H1 (cell line): ENCODE measurements around the gene USP12. TPM values are rescaled to one million over a fixed set of nuclear protein-coding genes. Genes with fewer than 3 reads are reported as not detected.

Experiments
- CTCF ChIA-PET: fragments of 300-600 bp; sonication (Branson Sonifier 250); formaldehyde crosslinking; loops from one replicate; lab custom pipeline; 2021; ENCODE audit not compliant: partially characterized antibody; lab: Charles Lee
- POLR2A ChIA-PET: fragments of 300-600 bp; sonication (Branson Sonifier 250); formaldehyde crosslinking; loops from one replicate; lab custom pipeline; 2021; ENCODE audit warnings: inconsistent platforms; ENCODE audit not compliant: partially characterized antibody; lab: Charles Lee
- DNase-seq, 2 experiments: peaks; one replicate each; pipeline versions ENCODE4 v3.0.0 to v3.0.0-alpha.2; 2010 to 2022; ENCODE audit warnings: low spot score in 2 of 2, low read depth in 1 of 2, mixed read lengths in 1 of 2
- FAIRE-seq: peaks from 2 replicates; lab custom pipeline; 2011; peaks lifted over from hg19 to GRCh38; lab: Jason Lieb, UNC
- H2AFZ ChIP-seq: 2 replicates; pipeline ENCODE4 v1.8.1; 2012; ENCODE audit warnings: low read length, inconsistent platforms
- H2AK5ac ChIP-seq: 2 replicates; pipeline ENCODE4 v1.6.1; 2013; ENCODE audit warnings: low read depth, low read length
- H2BK120ac ChIP-seq: replicated peaks from 2 replicates; pipeline ENCODE3; 2013; ENCODE audit warnings: low read depth, low read length, inconsistent platforms
- H2BK12ac ChIP-seq: 2 replicates; pipeline ENCODE4 v1.6.1; 2013; ENCODE audit warnings: low read depth, low read length
- H2BK15ac ChIP-seq: 2 replicates; pipeline ENCODE4 v1.6.1; 2013; ENCODE audit warnings: low read length
- H2BK20ac ChIP-seq: 2 replicates; pipeline ENCODE4 v1.6.1; 2013; ENCODE audit warnings: low read length
- H2BK5ac ChIP-seq: 2 replicates; pipeline ENCODE4 v1.6.1; 2013; ENCODE audit warnings: low read depth, low read length
- H3K14ac ChIP-seq: 2 replicates; pipeline ENCODE4 v1.6.1; 2013; ENCODE audit warnings: inconsistent platforms; ENCODE audit not compliant: insufficient read length
- H3K18ac ChIP-seq: 2 replicates; pipeline ENCODE4 v1.6.1; 2013; ENCODE audit warnings: low read length; ENCODE audit errors: extremely low read depth
- H3K23ac ChIP-seq: 2 replicates; pipeline ENCODE4 v1.6.1; 2013; ENCODE audit warnings: inconsistent platforms; ENCODE audit not compliant: insufficient read length
- H3K23me2 ChIP-seq: 2 replicates; pipeline ENCODE4 v1.6.1; 2013; ENCODE audit warnings: low read depth, low read length
- H3K27ac ChIP-seq: 2 replicates; pipeline ENCODE4 v1.6.1; 2011; ENCODE audit warnings: low read depth, low read length, inconsistent platforms
- H3K27me3 ChIP-seq, 4 experiments: replicated peaks in 1 of 4; 1 replicate in 1 of 4; 2 replicates in 3 of 4; pipeline versions ENCODE4 v1.6.1 to v1.8.1; 2011 to 2013; ENCODE audit warnings: low read length in 3 of 4, mild to moderate bottlenecking in 3 of 4, inconsistent platforms in 2 of 4, mixed read lengths in 2 of 4, moderate library complexity in 1 of 4; ENCODE audit not compliant: control insufficient read depth in 3 of 4, insufficient read depth in 3 of 4; ENCODE audit errors: extremely low read depth in 1 of 4
- H3K36me3 ChIP-seq, 4 experiments: 2 replicates each; pipeline versions ENCODE4 v1.6.1 to v1.8.1; 2011 to 2013; ENCODE audit warnings: mild to moderate bottlenecking in 4 of 4, low read length in 3 of 4, moderate library complexity in 2 of 4, control low read depth in 1 of 4, inconsistent platforms in 1 of 4; ENCODE audit not compliant: insufficient read depth in 4 of 4, control insufficient read depth in 2 of 4
- H3K4ac ChIP-seq: replicated peaks from 2 replicates; pipeline ENCODE3; 2013; ENCODE audit warnings: low read length, low read depth, mixed read lengths, inconsistent platforms; ENCODE audit not compliant: insufficient read length
- H3K4me1 ChIP-seq, 4 experiments: replicated peaks in 1 of 4; 1 replicate in 1 of 4; 2 replicates in 3 of 4; pipeline versions ENCODE4 v1.6.1 to v1.8.1; 2011 to 2013; ENCODE audit warnings: low read length in 3 of 4, inconsistent platforms in 2 of 4, mixed read lengths in 1 of 4; ENCODE audit not compliant: insufficient read depth in 4 of 4, control insufficient read depth in 3 of 4
- H3K4me2 ChIP-seq, 2 experiments: 2 replicates each; pipeline versions ENCODE4 v1.6.1 to v1.8.1; 2011 to 2013; ENCODE audit warnings: low read depth in 2 of 2, low read length in 2 of 2, control low read depth in 1 of 2, inconsistent platforms in 1 of 2, mild to moderate bottlenecking in 1 of 2; ENCODE audit not compliant: insufficient read depth in 1 of 2
- H3K4me3 ChIP-seq, 4 experiments: fragments of 200-600, 300-600 bp in 1 of 4; sonication (generic), shearing (Covaris generic), sonication (Bioruptor Twin) in 1 of 4; 2 replicates each; pipeline versions ENCODE4 v1.5.1 to v1.8.1; 2011 to 2016; ENCODE audit warnings: low read length in 4 of 4, low read depth in 3 of 4, control low read depth in 2 of 4, inconsistent platforms in 2 of 4, mild to moderate bottlenecking in 2 of 4, mixed read lengths in 1 of 4, moderate library complexity in 1 of 4; ENCODE audit not compliant: insufficient read depth in 2 of 4; ENCODE audit errors: extremely low read depth in 1 of 4
- H3K56ac ChIP-seq: replicated peaks from 2 replicates; pipeline ENCODE3; 2013; ENCODE audit warnings: low read depth, mild to moderate bottlenecking, mixed read lengths, low read length, inconsistent platforms; ENCODE audit not compliant: insufficient read length
- H3K79me1 ChIP-seq: 2 replicates; pipeline ENCODE4 v1.6.1; 2013; ENCODE audit warnings: low read depth, low read length, control low read depth
- H3K79me2 ChIP-seq, 2 experiments: 2 replicates each; pipeline versions ENCODE4 v1.6.1 to v1.8.1; 2012 to 2013; ENCODE audit warnings: low read length in 2 of 2, mild to moderate bottlenecking in 2 of 2, inconsistent platforms in 1 of 2; ENCODE audit not compliant: insufficient read depth in 2 of 2, control insufficient read depth in 1 of 2
- H3K9ac ChIP-seq, 4 experiments: replicated peaks in 1 of 4; 1 replicate in 1 of 4; 2 replicates in 3 of 4; pipeline versions ENCODE4 v1.6.1 to v1.8.1; 2011 to 2013; ENCODE audit warnings: low read depth in 3 of 4, low read length in 3 of 4, control low read depth in 2 of 4, mild to moderate bottlenecking in 2 of 4, moderate library complexity in 2 of 4, inconsistent platforms in 1 of 4; ENCODE audit errors: extremely low read depth in 1 of 4
- H3K9me3 ChIP-seq, 2 experiments: 2 replicates each; pipeline versions ENCODE4 v1.6.1 to v1.8.1; 2012 to 2013; ENCODE audit warnings: mild to moderate bottlenecking in 2 of 2, moderate library complexity in 2 of 2, control low read depth in 1 of 2, inconsistent platforms in 1 of 2, low read depth in 1 of 2, low read length in 1 of 2, mixed read lengths in 1 of 2; ENCODE audit not compliant: insufficient read depth in 2 of 2
- H4K20me1 ChIP-seq, 2 experiments: replicated peaks in 1 of 2; 2 replicates each; pipeline versions ENCODE3 to v1.8.1; 2011 to 2013; ENCODE audit warnings: inconsistent platforms in 2 of 2, low read length in 2 of 2, mild to moderate bottlenecking in 1 of 2; ENCODE audit not compliant: insufficient read depth in 2 of 2, control insufficient read depth in 1 of 2
- H4K5ac ChIP-seq: 2 replicates; pipeline ENCODE4 v1.6.1; 2013; ENCODE audit warnings: low read length, low read depth, mixed read lengths, inconsistent platforms; ENCODE audit not compliant: insufficient read length
- H4K8ac ChIP-seq: 2 replicates; pipeline ENCODE4 v1.8.0; 2013; ENCODE audit warnings: mild to moderate bottlenecking, moderate library complexity, low read length, inconsistent platforms; ENCODE audit not compliant: insufficient read depth; ENCODE audit errors: extremely low read depth
- H4K91ac ChIP-seq: replicated peaks from 2 replicates; pipeline ENCODE3; 2013; ENCODE audit warnings: low read length, mixed read lengths, inconsistent platforms; ENCODE audit not compliant: insufficient read length
- GTF2F1 ChIP-seq: IDR thresholded peaks from 2 replicates; pipeline ENCODE4 v1.6.1; 2012; ENCODE audit warnings: low read depth, low read length, improper control_type of control experiment, borderline replicate concordance
- TCF12 ChIP-seq: IDR thresholded peaks from 2 replicates; pipeline ENCODE4 v1.6.1; 2011; ENCODE audit warnings: low read depth, mild to moderate bottlenecking, low read length
- WGBS, 2 experiments: shearing (Covaris generic) in 1 of 2; methylation state at CpG; one replicate each; pipeline versions ENCODE4 v1.1.6 to v1.1.7; 2013 to 2015; ENCODE audit warnings: low lambda C conversion rate in 2 of 2, mixed read lengths in 2 of 2, inconsistent platforms in 1 of 2, low coverage in 1 of 2, missing lambda C conversion rate in 1 of 2; ENCODE audit not compliant: insufficient replicate concordance in 2 of 2, insufficient coverage in 1 of 2, insufficient read length in 1 of 2; ENCODE audit errors: extremely low coverage in 1 of 2, missing lambda C conversion rate in 1 of 2; 5-methylcytosine and 5-hydroxymethylcytosine counted together
- polyA plus RNA-seq, 7 experiments: library from polyadenylated mRNA; depleted of rRNA in 3 of 7; stranded (reverse) in 5 of 7; unstranded in 2 of 7; fragments of >200 nt in 5 of 7; fragments of 200-250 nt in 2 of 7; gene quantifications; 1 replicate in 5 of 7; 2 replicates in 1 of 7; 4 replicates in 1 of 7; pipeline versions ENCODE4 v1.2.1 to v1.2.3, GENCODE V29; 2011 to 2013; ENCODE audit warnings: missing spikeins in 2 of 7, mixed read lengths in 2 of 7
- total RNA-seq: library from RNA; stranded (reverse); fragmentation: NEBNext Ultra II Directional; extraction: Animal tissue kit (Norgen Biotek cat#: 25700); gene quantifications from 2 replicates; pipeline ENCODE4 v1.2.1, GENCODE V29; 2021

Gene USP12
- total and polyA plus RNA-seq, 2 of the 8 experiments (the other 6 are each of a cell fraction or from before 2014, with no cell fraction given) = 4.0 to 30.0 TPM

- Histone ChIP-seq H3K18ac (0 out of 2 replicates have a peak overlapping the region, but pooled peaks have one; percentile 49), H3K4ac (no peak overlapping the region), H3K14ac (no peak overlapping the region), H3K23me2 (no peaks in the 10 kb centered on the region), H2BK15ac (0 out of 2 replicates have a peak overlapping the region, but pooled peaks have one; percentile 21), H3K4me3 (no peak overlapping the region), H4K91ac (no peak overlapping the region), H3K23ac (no peak overlapping the region), H3K4me1 (peaks cover 0 to 10% (median 4%) of the 10 kb centered on the region in 4 experiments; a peak in 3 of 7 replicates), H3K56ac (peak overlapping the region; percentile 20), H3K36me3 (no peaks in the 10 kb centered on the region), H3K27me3 (no peaks in the 10 kb centered on the region), H2BK5ac (no peak overlapping the region), H2BK20ac (no peak overlapping the region), H2AFZ (no peak overlapping the region), H3K4me2 (peak overlapping the region in 1 of 2 experiments; percentile 13; a peak in 2 of 4 replicates), H4K20me1 (peaks cover 0 to 14% of the 10 kb centered on the region in 2 experiments), H2BK12ac (peak overlapping the region; percentile 35; the same call in 1 of the 2 replicates), H4K5ac (no peak overlapping the region), H3K9me3 (no peaks in the 10 kb centered on the region), H3K9ac (no peak overlapping the region), H2BK120ac (no peak overlapping the region)
- DNase-seq (no peak), FAIRE-seq (no peak)
- POLR2A ChIA-PET = interaction anchor here (1.3 to 1.4 kb wide), 3 partner anchors 30 to 89 kb away, joined by 3 to 4 read pairs (median 4); no protein-coding TSS in a partner anchor
- 78% methylated on average over 6 of the region's 6 CpGs; no CpG with 5 or more reads in 1 of the 2 experiments for WGBS, 2 experiments
- no peak for TF ChIP-seq GTF2F1
- TF ChIP-seq TCF12 = no peak
- TF ChIP-seq, all 59 proteins: peak for 0
- CTCF ChIA-PET = no interaction called here
- Histone ChIP-seq H2AK5ac (0 out of 2 replicates have a peak overlapping the region, but pooled peaks have one; percentile 32), H3K79me1 (no peaks in the 10 kb centered on the region), H3K27ac (no peak overlapping the region), H4K8ac (no peak overlapping the region), H3K79me2 (peaks cover 10 to 77% of the 10 kb centered on the region in 2 experiments)
These were observed 3.5 kb downstream of the USP12 start for GRCh38 chr13:27168086-27168485.
